Psoas muscle (tissue), 8 donors: ENCODE data around the gene MARK2. TPM values are rescaled to one million over a fixed set of nuclear protein-coding genes. Genes with fewer than 3 reads are reported as not detected.

ENCODE experiments used
- ATAC-seq, 4 donors: fragments of 200-7000 bp; cut with Tn5 transposase; one replicate each; pipeline ENCODE4 v1.9.1; 2020; ENCODE audit warnings: moderate library complexity in 3 of 4, mild to moderate bottlenecking in 2 of 4
- DNase-seq, 2 donors: peaks; one replicate each; pipeline ENCODE4 v3.0.0-alpha.2; 2020
- H3K27ac ChIP-seq: fragments of 200-600 bp; one replicate; pipeline ENCODE4 v1.8.0; 2022
- H3K27me3 ChIP-seq, 3 donors: fragments of 200-600 bp in 1 of 3; one replicate each; pipeline versions ENCODE4 v1.6.1 to v1.8.0; 2013 to 2022; ENCODE audit warnings: low read length in 2 of 3, mild to moderate bottlenecking in 2 of 3, moderate library complexity in 1 of 3; ENCODE audit not compliant: insufficient read depth in 3 of 3
- H3K36me3 ChIP-seq, 2 donors: fragments of 200-600 bp in 1 of 2; one replicate each; pipeline versions ENCODE4 v1.6.1 to v1.8.0; 2013 to 2022; ENCODE audit warnings: low read depth in 1 of 2, mild to moderate bottlenecking in 1 of 2, moderate library complexity in 1 of 2; ENCODE audit not compliant: insufficient read depth in 1 of 2
- H3K4me1 ChIP-seq: fragments of 200-600 bp; one replicate; pipeline ENCODE4 v1.8.0; 2022
- H3K4me3 ChIP-seq: fragments of 200-600 bp; one replicate; pipeline ENCODE4 v1.8.0; 2022; ENCODE audit warnings: mild to moderate bottlenecking
- H3K9me3 ChIP-seq: fragments of 200-600 bp; one replicate; pipeline ENCODE4 v1.8.0; 2022
- WGBS, 3 donors: extraction: QIAGEN DNeasy Blood & Tissue Kit; methylation state at CpG; one replicate each; pipeline versions ENCODE4 v1.1.6 to v1.1.7; 2013; 5-methylcytosine and 5-hydroxymethylcytosine counted together
- intact Hi-C, 2 donors: fragments of 100-400 bp; cut with DNase I; formaldehyde crosslinking; loops; one replicate each; pipeline versions ENCODE4 v1.11.0 to v1.14.2; 2022
- polyA plus RNA-seq, 3 donors: library from polyadenylated mRNA; stranded (reverse); fragments of 200-250 nt; gene quantifications; one replicate each; pipeline ENCODE4 v1.2.3, GENCODE V29; 2013
- total RNA-seq, 4 donors: library from RNA; stranded (reverse); fragmentation: NEBNext Ultra II Directional in 2 of 4; extraction: Animal tissue kit (Norgen Biotek cat#: 25700) in 2 of 4; gene quantifications; one replicate each; pipeline versions ENCODE4 v1.2.1 to v1.2.4, GENCODE V29; 2021 to 2023
- TF ChIP-seq, protein P1 (sequence below): fragments of 200-600 bp; IDR thresholded peaks from one replicate; pipeline ENCODE4 v1.8.0; 2022; ENCODE audit warnings: antibody characterized with exemption
- donor health status: healthy with polysubstance abuse.
- donor health status: DM: no; HTN: no; CAD: no; lungs with moderate emphysema.
- donor health status: Bipolar disorder and iron deficiency.
- donor health status: healthy.
- donor health status: DM: yes; HTN: yes; CAD: no.
- donor health status: DM: no; HTN: no; CAD: no.
- donor health status: DM: no; HTN: no; CAD: no.
- donor health status: DM: yes; HTN: yes; CAD: no.

MARK2 gene
- total and polyA plus RNA-seq, 7 donors = 11.7 to 24.9 (median 22.2) TPM

- Histone ChIP-seq H3K27ac (no peak overlapping the region), H3K9me3 (no peaks in the 10 kb centered on the region), H3K4me1 (peaks cover 9% of the 10 kb centered on the region), H3K4me3 (no peak overlapping the region), H3K27me3 (no peaks in the 10 kb centered on the region), H3K36me3 (peaks cover 0 to 4% of the 10 kb centered on the region in 2 donors)
- WGBS, 3 donors = 80 to 85% (median 83%) methylated on average over 7 of the region's 7 CpGs
- DNase-seq (peak in 1 of 2 donors; percentile 29), ATAC-seq (peak in 3 of 4 donors; percentile 25 to 42 (median 26))
- intact Hi-C loops = no loop called here
- TF ChIP-seq, protein P1, sequence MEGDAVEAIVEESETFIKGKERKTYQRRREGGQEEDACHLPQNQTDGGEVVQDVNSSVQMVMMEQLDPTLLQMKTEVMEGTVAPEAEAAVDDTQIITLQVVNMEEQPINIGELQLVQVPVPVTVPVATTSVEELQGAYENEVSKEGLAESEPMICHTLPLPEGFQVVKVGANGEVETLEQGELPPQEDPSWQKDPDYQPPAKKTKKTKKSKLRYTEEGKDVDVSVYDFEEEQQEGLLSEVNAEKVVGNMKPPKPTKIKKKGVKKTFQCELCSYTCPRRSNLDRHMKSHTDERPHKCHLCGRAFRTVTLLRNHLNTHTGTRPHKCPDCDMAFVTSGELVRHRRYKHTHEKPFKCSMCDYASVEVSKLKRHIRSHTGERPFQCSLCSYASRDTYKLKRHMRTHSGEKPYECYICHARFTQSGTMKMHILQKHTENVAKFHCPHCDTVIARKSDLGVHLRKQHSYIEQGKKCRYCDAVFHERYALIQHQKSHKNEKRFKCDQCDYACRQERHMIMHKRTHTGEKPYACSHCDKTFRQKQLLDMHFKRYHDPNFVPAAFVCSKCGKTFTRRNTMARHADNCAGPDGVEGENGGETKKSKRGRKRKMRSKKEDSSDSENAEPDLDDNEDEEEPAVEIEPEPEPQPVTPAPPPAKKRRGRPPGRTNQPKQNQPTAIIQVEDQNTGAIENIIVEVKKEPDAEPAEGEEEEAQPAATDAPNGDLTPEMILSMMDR = no peak
Measured at GRCh38 chr11:63882555-63883242, 43.8 kb downstream of the MARK2 start.

DNA sequence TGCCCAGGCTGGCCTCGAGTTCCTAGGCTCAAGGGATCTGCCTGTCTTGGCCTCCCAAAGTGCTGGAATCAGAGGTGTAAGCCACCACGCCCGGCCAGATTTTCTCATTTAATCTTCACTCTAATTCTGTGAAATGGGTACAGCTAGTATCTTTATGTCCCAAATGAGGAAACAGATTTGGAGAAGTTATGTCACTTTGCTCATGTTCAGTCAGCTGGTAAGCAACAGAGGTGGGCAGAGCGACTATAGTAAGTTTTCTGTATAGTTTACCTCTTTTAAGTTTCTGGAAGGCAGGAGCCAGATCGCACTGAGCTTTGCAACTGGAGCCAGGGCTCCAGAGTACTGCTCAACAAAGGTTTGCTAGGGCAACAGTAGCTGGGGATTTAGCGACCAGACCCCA is 44.9 kb downstream of the MARK2 start:
- Histone ChIP-seq H3K27me3 (no peaks in the 10 kb centered on the region), H3K27ac (no peak overlapping the region), H3K4me1 (peaks cover 19% of the 10 kb centered on the region), H3K36me3 (no peaks in the 10 kb centered on the region), H3K4me3 (no peak overlapping the region), H3K9me3 (no peaks in the 10 kb centered on the region)
- intact Hi-C loops = no loop called here
- DNase-seq = no peak
- WGBS, 3 donors = 87 to 91% (median 90%) methylated on average over 6 of the region's 6 CpGs
- no peak for ATAC-seq
- TF ChIP-seq, protein P1 = no peak

- WGBS, 3 donors = 92 to 97% (median 94%) methylated on average over 4 of the region's 4 CpGs
- Histone ChIP-seq H3K27ac (no peak overlapping the region), H3K9me3 (no peaks in the 10 kb centered on the region), H3K27me3 (no peaks in the 10 kb centered on the region), H3K4me1 (peaks cover 19% of the 10 kb centered on the region), H3K4me3 (no peak overlapping the region), H3K36me3 (no peaks in the 10 kb centered on the region)
- intact Hi-C loops = no loop called here
- no peak for ATAC-seq
- TF ChIP-seq, protein P1 = no peak
- DNase-seq = no peak
Measured at GRCh38 chr11:63884196-63884932, 45.5 kb downstream of the MARK2 start.

GRCh38 chr11:63887386-63887999 is 48.6 kb downstream of the MARK2 start:
- H3K4me1 ChIP-seq = peaks cover 11% of the 10 kb centered on the region
- no peak overlapping the region for H3K27ac ChIP-seq
- no peaks in the 10 kb centered on the region for H3K9me3 ChIP-seq
- 54 to 60% (median 58%) methylated on average over 6 of the region's 6 CpGs for WGBS, 3 donors
- no peaks in the 10 kb centered on the region for H3K36me3 ChIP-seq
- no peak overlapping the region for H3K4me3 ChIP-seq
- DNase-seq = no peak
- TF ChIP-seq, protein P1 = no peak
- H3K27me3 ChIP-seq = no peaks in the 10 kb centered on the region
- no peak for ATAC-seq
- intact Hi-C loops = no loop called here
